Neural cell (in vitro differentiated cells): Measurements from ENCODE around the gene PAK1. TPM values are rescaled to one million over a fixed set of nuclear protein-coding genes. Genes with fewer than 3 reads are reported as not detected.

Experiments
- H2AFZ ChIP-seq: fragments of 200-600, 300-800 bp; sonication (generic), shearing (Covaris generic); 2 replicates; pipeline ENCODE4 v1.6.0; 2014; ENCODE audit warnings: low read depth, mild to moderate bottlenecking, antibody characterized with exemption, low read length, moderate library complexity
- H3F3A ChIP-seq: fragments of 200-600 bp; shearing (Covaris generic); 2 replicates; pipeline ENCODE4 v1.6.1; 2016; ENCODE audit warnings: mild to moderate bottlenecking, moderate library complexity, mixed read lengths, antibody characterized with exemption, low read length; ENCODE audit not compliant: insufficient read depth, poor library complexity, severe bottlenecking
- H3K27ac ChIP-seq: fragments of 200-600, 300-800 bp; sonication (generic), shearing (Covaris generic); 2 replicates; pipeline ENCODE4 v1.5.1; 2014; ENCODE audit warnings: mild to moderate bottlenecking, low read length, moderate library complexity
- H3K27me3 ChIP-seq: fragments of 300-800, 200-600 bp; sonication (generic), shearing (Covaris generic); 2 replicates; pipeline ENCODE4 v1.6.0; 2014; ENCODE audit warnings: mild to moderate bottlenecking, low read depth, low read length, moderate library complexity; ENCODE audit not compliant: insufficient read depth
- H3K36me3 ChIP-seq: fragments of 300-800, 200-600 bp; sonication (generic), shearing (Covaris generic); 2 replicates; pipeline ENCODE4 v1.5.1; 2014; ENCODE audit warnings: mild to moderate bottlenecking, antibody characterized with exemption, low read length, moderate library complexity; ENCODE audit not compliant: insufficient read depth
- H3K4me2 ChIP-seq: fragments of 300-800, 200-600 bp; sonication (generic), shearing (Covaris generic); 2 replicates; pipeline ENCODE4 v1.6.0; 2014; ENCODE audit warnings: mild to moderate bottlenecking, low read length
- H3K4me3 ChIP-seq: fragments of 300-800, 200-600 bp; sonication (generic), shearing (Covaris generic); 2 replicates; pipeline ENCODE4 v1.5.1; 2014; ENCODE audit warnings: mild to moderate bottlenecking, low read length, moderate library complexity
- H3K79me2 ChIP-seq: fragments of 200-600 bp; shearing (Covaris generic); replicated peaks from 2 replicates; pipeline ENCODE4 v1.6.0; 2014; ENCODE audit warnings: mild to moderate bottlenecking, low read length, moderate library complexity; ENCODE audit not compliant: insufficient read depth
- H3K9ac ChIP-seq: fragments of 300-800, 200-600 bp; sonication (generic), shearing (Covaris generic); 2 replicates; pipeline ENCODE4 v1.6.1; 2016; ENCODE audit warnings: mild to moderate bottlenecking, low read length, mixed read lengths
- H3K9me2 ChIP-seq: fragments of 200-600 bp; shearing (Covaris generic); 2 replicates; pipeline ENCODE4 v1.6.1; 2016; ENCODE audit warnings: mild to moderate bottlenecking, low read length, mixed read lengths; ENCODE audit not compliant: insufficient read depth
- H3K9me3 ChIP-seq: fragments of 200-600, 300-800 bp; sonication (generic), shearing (Covaris generic); 2 replicates; pipeline ENCODE4 v1.6.1; 2016; ENCODE audit warnings: mild to moderate bottlenecking, mixed run types, low read length, moderate library complexity, mixed read lengths
- H4K20me1 ChIP-seq: fragments of 200-600 bp; shearing (Covaris generic); 2 replicates; pipeline ENCODE4 v1.6.1; 2016; ENCODE audit warnings: mild to moderate bottlenecking, mixed run types; ENCODE audit not compliant: insufficient read depth
- EP300 ChIP-seq: fragments of 450-650 bp; conservative IDR thresholded peaks from 2 replicates; pipeline ENCODE4 v1.6.1; 2014; ENCODE audit warnings: antibody characterized with exemption, mild to moderate bottlenecking, moderate library complexity; ENCODE audit not compliant: poor library complexity, severe bottlenecking
- EZH2 ChIP-seq: fragments of 200-600, 300-800 bp; shearing (Covaris generic), sonication (generic); IDR thresholded peaks from 2 replicates; pipeline ENCODE4 v1.6.1; 2014; ENCODE audit warnings: antibody characterized with exemption, low read length, borderline replicate concordance, mild to moderate bottlenecking; ENCODE audit not compliant: insufficient read depth, poor library complexity, severe bottlenecking
- MXI1 ChIP-seq: fragments of 450-650 bp; conservative IDR thresholded peaks from 2 replicates; pipeline ENCODE4 v1.6.1; 2014; ENCODE audit warnings: antibody characterized with exemption, mild to moderate bottlenecking; ENCODE audit not compliant: poor library complexity, severe bottlenecking
- POLR2AphosphoS5 ChIP-seq: IDR thresholded peaks from 2 replicates; pipeline ENCODE4 v1.6.1; 2012
- RAD21 ChIP-seq: fragments of 450-650 bp; conservative IDR thresholded peaks from 2 replicates; pipeline ENCODE4 v1.6.1; 2014; ENCODE audit warnings: antibody characterized with exemption, mild to moderate bottlenecking, moderate library complexity
- SMC3 ChIP-seq: fragments of 450-650 bp; conservative IDR thresholded peaks from 2 replicates; pipeline ENCODE4 v1.6.1; 2014; ENCODE audit warnings: antibody characterized with exemption, mild to moderate bottlenecking, moderate library complexity; ENCODE audit not compliant: poor library complexity
- TAF1 ChIP-seq: IDR thresholded peaks from 2 replicates; pipeline ENCODE4 v1.6.1; 2012; ENCODE audit warnings: low read depth
- polyA plus RNA-seq: library from polyadenylated mRNA; depleted of rRNA; stranded (reverse); fragments of >200 nt; gene quantifications from 2 replicates; pipeline ENCODE4 v1.2.3, GENCODE V29; 2014
- TF ChIP-seq, protein P1 (sequence below): fragments of 450-650 bp; IDR thresholded peaks from 2 replicates; pipeline ENCODE4 v1.5.1; 2014; ENCODE audit warnings: antibody characterized with exemption, mild to moderate bottlenecking, moderate library complexity; ENCODE audit not compliant: poor library complexity, severe bottlenecking
- TF ChIP-seq, protein P2 (sequence below): IDR thresholded peaks from 2 replicates; pipeline ENCODE4 v1.6.1; 2012; ENCODE audit warnings: borderline replicate concordance

PAK1 gene
- polyA plus RNA-seq, 1 donor from 2014 or later: 65.2 TPM

DNA sequence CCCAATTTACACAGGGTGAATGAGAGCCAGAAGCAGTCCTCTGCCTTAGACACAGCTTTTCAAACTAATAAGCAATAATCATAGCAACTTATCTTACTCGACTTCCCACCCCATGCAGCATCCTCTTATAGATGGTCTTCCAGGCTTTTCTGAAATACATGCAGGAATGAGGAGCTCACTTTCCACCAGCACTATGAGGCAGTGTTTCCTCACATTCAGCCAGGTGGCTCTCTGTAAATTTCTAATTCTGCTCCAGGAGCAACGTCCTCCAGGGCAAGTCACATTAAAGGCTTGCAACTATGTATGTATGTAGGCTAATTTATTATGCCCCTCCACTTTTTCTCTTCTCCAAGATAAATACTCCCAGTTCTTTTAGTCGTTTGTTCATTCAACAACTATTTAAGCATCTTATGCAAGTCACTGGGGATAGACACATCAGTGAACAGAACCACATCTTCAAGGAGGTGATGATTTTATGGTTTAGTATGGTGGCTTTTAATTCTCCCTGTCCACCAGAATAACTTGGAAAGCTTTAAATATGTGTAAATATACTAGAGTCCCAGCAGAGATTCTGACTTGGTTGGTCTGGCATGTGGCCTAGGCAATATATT lies 59.9 kb downstream of the PAK1 start:
- TF ChIP-seq POLR2AphosphoS5 (no peak), RAD21 (no peak), EZH2 (no peak), SMC3 (no peak), TAF1 (no peak), EP300 (no peak), MXI1 (no peak)
- TF ChIP-seq, protein P1, sequence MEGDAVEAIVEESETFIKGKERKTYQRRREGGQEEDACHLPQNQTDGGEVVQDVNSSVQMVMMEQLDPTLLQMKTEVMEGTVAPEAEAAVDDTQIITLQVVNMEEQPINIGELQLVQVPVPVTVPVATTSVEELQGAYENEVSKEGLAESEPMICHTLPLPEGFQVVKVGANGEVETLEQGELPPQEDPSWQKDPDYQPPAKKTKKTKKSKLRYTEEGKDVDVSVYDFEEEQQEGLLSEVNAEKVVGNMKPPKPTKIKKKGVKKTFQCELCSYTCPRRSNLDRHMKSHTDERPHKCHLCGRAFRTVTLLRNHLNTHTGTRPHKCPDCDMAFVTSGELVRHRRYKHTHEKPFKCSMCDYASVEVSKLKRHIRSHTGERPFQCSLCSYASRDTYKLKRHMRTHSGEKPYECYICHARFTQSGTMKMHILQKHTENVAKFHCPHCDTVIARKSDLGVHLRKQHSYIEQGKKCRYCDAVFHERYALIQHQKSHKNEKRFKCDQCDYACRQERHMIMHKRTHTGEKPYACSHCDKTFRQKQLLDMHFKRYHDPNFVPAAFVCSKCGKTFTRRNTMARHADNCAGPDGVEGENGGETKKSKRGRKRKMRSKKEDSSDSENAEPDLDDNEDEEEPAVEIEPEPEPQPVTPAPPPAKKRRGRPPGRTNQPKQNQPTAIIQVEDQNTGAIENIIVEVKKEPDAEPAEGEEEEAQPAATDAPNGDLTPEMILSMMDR: no peak
- TF ChIP-seq, protein P2, sequence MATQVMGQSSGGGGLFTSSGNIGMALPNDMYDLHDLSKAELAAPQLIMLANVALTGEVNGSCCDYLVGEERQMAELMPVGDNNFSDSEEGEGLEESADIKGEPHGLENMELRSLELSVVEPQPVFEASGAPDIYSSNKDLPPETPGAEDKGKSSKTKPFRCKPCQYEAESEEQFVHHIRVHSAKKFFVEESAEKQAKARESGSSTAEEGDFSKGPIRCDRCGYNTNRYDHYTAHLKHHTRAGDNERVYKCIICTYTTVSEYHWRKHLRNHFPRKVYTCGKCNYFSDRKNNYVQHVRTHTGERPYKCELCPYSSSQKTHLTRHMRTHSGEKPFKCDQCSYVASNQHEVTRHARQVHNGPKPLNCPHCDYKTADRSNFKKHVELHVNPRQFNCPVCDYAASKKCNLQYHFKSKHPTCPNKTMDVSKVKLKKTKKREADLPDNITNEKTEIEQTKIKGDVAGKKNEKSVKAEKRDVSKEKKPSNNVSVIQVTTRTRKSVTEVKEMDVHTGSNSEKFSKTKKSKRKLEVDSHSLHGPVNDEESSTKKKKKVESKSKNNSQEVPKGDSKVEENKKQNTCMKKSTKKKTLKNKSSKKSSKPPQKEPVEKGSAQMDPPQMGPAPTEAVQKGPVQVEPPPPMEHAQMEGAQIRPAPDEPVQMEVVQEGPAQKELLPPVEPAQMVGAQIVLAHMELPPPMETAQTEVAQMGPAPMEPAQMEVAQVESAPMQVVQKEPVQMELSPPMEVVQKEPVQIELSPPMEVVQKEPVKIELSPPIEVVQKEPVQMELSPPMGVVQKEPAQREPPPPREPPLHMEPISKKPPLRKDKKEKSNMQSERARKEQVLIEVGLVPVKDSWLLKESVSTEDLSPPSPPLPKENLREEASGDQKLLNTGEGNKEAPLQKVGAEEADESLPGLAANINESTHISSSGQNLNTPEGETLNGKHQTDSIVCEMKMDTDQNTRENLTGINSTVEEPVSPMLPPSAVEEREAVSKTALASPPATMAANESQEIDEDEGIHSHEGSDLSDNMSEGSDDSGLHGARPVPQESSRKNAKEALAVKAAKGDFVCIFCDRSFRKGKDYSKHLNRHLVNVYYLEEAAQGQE: no peak
- Histone ChIP-seq H3K4me2 (no peak overlapping the region), H3F3A (no peaks in the 10 kb centered on the region), H4K20me1 (no peaks in the 10 kb centered on the region), H3K36me3 (no peaks in the 10 kb centered on the region), H2AFZ (no peak overlapping the region), H3K27me3 (no peaks in the 10 kb centered on the region), H3K9me2 (no peaks in the 10 kb centered on the region), H3K79me2 (peaks cover 19% of the 10 kb centered on the region), H3K4me3 (no peak overlapping the region), H3K27ac (no peak overlapping the region), H3K9me3 (no peaks in the 10 kb centered on the region), H3K9ac (no peak overlapping the region)

DNA sequence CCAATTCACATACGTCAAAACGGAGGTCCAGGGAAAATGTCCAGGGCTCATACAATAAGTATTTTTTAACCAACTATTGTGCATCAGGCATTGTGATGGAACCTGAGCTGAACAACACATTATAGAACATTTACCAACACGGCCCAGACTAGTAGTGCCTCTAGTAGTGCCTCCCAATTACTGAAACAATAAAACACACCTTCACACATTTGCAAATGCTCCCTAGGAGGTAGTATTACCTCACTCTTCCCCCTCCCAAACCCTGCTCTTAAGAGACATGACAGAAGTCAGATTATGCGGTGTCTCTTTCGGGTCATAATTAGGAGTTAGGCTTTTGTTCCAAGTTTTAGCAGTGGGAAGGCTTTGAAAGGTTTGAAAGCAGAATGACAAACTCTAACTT lies 61.1 kb downstream of the PAK1 start:
- Histone ChIP-seq H3K9me3 (no peaks in the 10 kb centered on the region), H3K27ac (no peak overlapping the region), H3K9me2 (no peaks in the 10 kb centered on the region), H3F3A (no peaks in the 10 kb centered on the region), H3K9ac (no peak overlapping the region), H2AFZ (no peak overlapping the region), H3K4me2 (no peak overlapping the region), H4K20me1 (no peaks in the 10 kb centered on the region), H3K4me3 (no peak overlapping the region), H3K79me2 (peaks cover 19% of the 10 kb centered on the region), H3K27me3 (no peaks in the 10 kb centered on the region), H3K36me3 (no peaks in the 10 kb centered on the region)
- TF ChIP-seq RAD21 (no peak), EZH2 (no peak), EP300 (no peak)
